SK-N-SH (cell line): ENCODE measurements around the gene ROR2. TPM values are rescaled to one million over a fixed set of nuclear protein-coding genes. Genes with fewer than 3 reads are reported as not detected.
A peak's percentile ranks its signal among the peaks of the same experiment; 100 is the strongest.

Experiments
- CTCF ChIA-PET: fragments of 300-600, 350-600 bp; formaldehyde crosslinking; extraction: SDS; loops from one replicate; lab custom pipeline; 2021; lab: Yijun Ruan, JAX
- POLR2A ChIA-PET: fragments of 350-600 bp; sonication (Branson Sonifier 250); formaldehyde crosslinking; extraction: SDS; loops from one replicate; lab custom pipeline; 2020; ENCODE audit warnings: antibody characterized with exemption, inconsistent platforms; lab: Yijun Ruan, JAX
- DNase-seq: peaks from one replicate; pipeline ENCODE4 v3.0.0; 2012
- H2AFZ ChIP-seq: fragments of 200-600 bp; sonication (generic); 2 replicates; pipeline ENCODE4 v1.8.1; 2016; ENCODE audit warnings: antibody characterized with exemption, mild to moderate bottlenecking, low read depth
- H3F3A ChIP-seq: fragments of 200-600 bp; sonication (generic); replicated peaks from 2 replicates; pipeline ENCODE3; 2016; ENCODE audit warnings: antibody characterized with exemption, mild to moderate bottlenecking; ENCODE audit not compliant: insufficient read depth
- H3K27ac ChIP-seq, 2 experiments: fragments of 200-500 bp in 1 of 2; fragments of 200-600 bp in 1 of 2; sonication (Bioruptor generic) in 1 of 2; sonication (generic), shearing (Covaris generic) in 1 of 2; 2 replicates each; pipeline versions ENCODE4 v1.5.1 to v1.6.1; 2014 to 2016; ENCODE audit warnings: low read depth in 2 of 2, inconsistent platforms in 1 of 2, low read length in 1 of 2, mild to moderate bottlenecking in 1 of 2, mixed read lengths in 1 of 2
- H3K27me3 ChIP-seq: fragments of 200-600 bp; sonication (generic), shearing (Covaris generic); 2 replicates; pipeline ENCODE4 v1.6.1; 2016; ENCODE audit warnings: mixed run types; ENCODE audit not compliant: insufficient read depth
- H3K36me3 ChIP-seq, 2 experiments: fragments of 200-500 bp in 1 of 2; fragments of 200-600 bp in 1 of 2; sonication (Bioruptor generic) in 1 of 2; sonication (generic) in 1 of 2; replicated peaks in 1 of 2; 2 replicates each; pipeline versions ENCODE3 to v1.5.1; 2014 to 2016; ENCODE audit warnings: low read length in 1 of 2, mild to moderate bottlenecking in 1 of 2; ENCODE audit not compliant: insufficient read depth in 2 of 2, control insufficient read depth in 1 of 2
- H3K4me1 ChIP-seq, 2 experiments: fragments of 200-500 bp in 1 of 2; fragments of 200-600 bp in 1 of 2; sonication (Bioruptor generic) in 1 of 2; sonication (generic), shearing (Covaris generic) in 1 of 2; 2 replicates each; pipeline versions ENCODE4 v1.5.1 to v1.6.1; 2014 to 2016; ENCODE audit warnings: low read depth in 1 of 2, low read length in 1 of 2, mixed run types in 1 of 2; ENCODE audit not compliant: insufficient read depth in 2 of 2, control insufficient read depth in 1 of 2
- H3K4me2 ChIP-seq: fragments of 200-600 bp; sonication (generic), shearing (Covaris generic); 2 replicates; pipeline ENCODE4 v1.6.1; 2017; ENCODE audit warnings: mixed run types
- H3K4me3 ChIP-seq, 2 experiments: fragments of 200-500 bp in 1 of 2; fragments of 200-600 bp in 1 of 2; sonication (Bioruptor generic) in 1 of 2; sonication (generic), shearing (Covaris generic) in 1 of 2; 2 replicates each; pipeline versions ENCODE4 v1.5.1 to v1.8.1; 2014 to 2016; ENCODE audit warnings: low read depth in 2 of 2, inconsistent platforms in 1 of 2, low read length in 1 of 2, mild to moderate bottlenecking in 1 of 2, mixed read lengths in 1 of 2, moderate library complexity in 1 of 2
- H3K79me2 ChIP-seq: fragments of 200-600 bp; sonication (generic); 2 replicates; pipeline ENCODE4 v1.8.1; 2017; ENCODE audit warnings: mild to moderate bottlenecking; ENCODE audit not compliant: insufficient read depth
- H3K9ac ChIP-seq: fragments of 200-600 bp; sonication (generic); 2 replicates; pipeline ENCODE4 v1.6.1; 2017; ENCODE audit warnings: mixed run types
- H3K9me2 ChIP-seq: fragments of 200-600 bp; sonication (generic); 2 replicates; pipeline ENCODE4 v1.6.1; 2017; ENCODE audit warnings: mixed run types
- H3K9me3 ChIP-seq: fragments of 200-600 bp; sonication (generic); 2 replicates; pipeline ENCODE4 v1.6.1; 2017; ENCODE audit warnings: mixed run types, mild to moderate bottlenecking, moderate library complexity
- H4K20me1 ChIP-seq: fragments of 200-600 bp; sonication (generic); 2 replicates; pipeline ENCODE4 v1.6.1; 2017; ENCODE audit warnings: mild to moderate bottlenecking, mixed run types; ENCODE audit not compliant: insufficient read depth
- CTCF ChIP-seq: fragments of 200-600 bp; sonication (generic); IDR thresholded peaks from 2 replicates; pipeline ENCODE4 v1.6.1; 2017; ENCODE audit warnings: antibody characterized with exemption, mild to moderate bottlenecking, moderate library complexity
- GATA2 ChIP-seq: sonication (generic); formaldehyde crosslinking; IDR thresholded peaks from 2 replicates; pipeline ENCODE4 v1.5.0; 2020; ENCODE audit warnings: mild to moderate bottlenecking, missing genetic modification reagents
- MXI1 ChIP-seq: IDR thresholded peaks from 2 replicates; pipeline ENCODE4 v1.6.1; 2012; ENCODE audit warnings: mild to moderate bottlenecking, low read depth, low read length, improper control_type of control experiment
- RAD21 ChIP-seq: IDR thresholded peaks from 2 replicates; pipeline ENCODE4 v1.6.1; 2012; ENCODE audit warnings: mild to moderate bottlenecking, low read length
- SMC3 ChIP-seq: IDR thresholded peaks from 2 replicates; pipeline ENCODE4 v1.6.1; 2012; ENCODE audit warnings: low read depth, low read length, improper control_type of control experiment
- YY1 ChIP-seq: IDR thresholded peaks from 2 replicates; pipeline ENCODE4 v1.4.0; 2012; ENCODE audit warnings: low read depth, mild to moderate bottlenecking
- WGBS: methylation state at CpG from one replicate; pipeline ENCODE4 v1.1.6; 2017; ENCODE audit warnings: low lambda C conversion rate; 5-methylcytosine and 5-hydroxymethylcytosine counted together
- polyA plus RNA-seq, 3 experiments: library from polyadenylated mRNA; depleted of rRNA; stranded (reverse); fragments of >200 nt; gene quantifications; 2 replicates each; pipeline ENCODE4 v1.2.3, GENCODE V29; 2012

The ROR2 gene
- polyA plus RNA-seq, 1 of the 3 experiments (the other 2 are of a cell fraction): 0.43 TPM

GRCh38 chr9:91771027-91771426, 179.0 kb downstream of the ROR2 start:
- H3F3A ChIP-seq: no peaks in the 10 kb centered on the region
- no peak overlapping the region for H3K4me3 ChIP-seq
- H3K27ac ChIP-seq: no peak overlapping the region

GRCh38 chr9:91770229-91770628, 179.8 kb downstream of the ROR2 start:
- Histone ChIP-seq H3K9me3 (no peaks in the 10 kb centered on the region), H3F3A (no peaks in the 10 kb centered on the region), H3K27ac (no peak overlapping the region), H3K9me2 (no peaks in the 10 kb centered on the region), H3K4me2 (no peak overlapping the region), H3K4me3 (no peak overlapping the region), H2AFZ (no peak overlapping the region), H3K4me1 (peaks cover 0 to 26% of the 10 kb centered on the region in 2 experiments; a peak in 2 of 4 replicates), H3K36me3 (no peaks in the 10 kb centered on the region), H3K9ac (no peak overlapping the region), H3K79me2 (no peaks in the 10 kb centered on the region), H4K20me1 (no peaks in the 10 kb centered on the region), H3K27me3 (peaks cover 22% of the 10 kb centered on the region; the same call in 1 of the 2 replicates)
- ChIA-PET POLR2A (no interaction called here), CTCF (interaction anchor here (1.5 to 30.4 kb wide), 7 partner anchors 8 to 182 kb away, joined by 3 to 495 read pairs (median 5); partner anchors contain the start of gene ROR2)
- TF ChIP-seq GATA2 (CRISPR knock-in tag): no peak
- DNase-seq: no peak
- whole genome bisulfite sequencing: 68% methylated on average over 7 of the region's 10 CpGs

More at GRCh38 chr9:91771027-91771426, 179.0 kb downstream of the ROR2 start:
- peaks cover 30% of the 10 kb centered on the region; the same call in 1 of the 2 replicates for H3K27me3 ChIP-seq
- no peak overlapping the region for H3K9ac ChIP-seq
- no peak overlapping the region for H2AFZ ChIP-seq
- no peaks in the 10 kb centered on the region for H3K9me3 ChIP-seq
- H3K4me1 ChIP-seq: peaks cover 0 to 32% of the 10 kb centered on the region in 2 experiments; a peak in 2 of 4 replicates
- POLR2A ChIA-PET: interaction anchor here (0.7 kb wide), 1 partner anchor 24 kb away, joined by 3 read pairs; no protein-coding TSS in a partner anchor
- DNase-seq: no peak
- H3K9me2 ChIP-seq: no peaks in the 10 kb centered on the region
- H3K36me3 ChIP-seq: no peaks in the 10 kb centered on the region
- H3K4me2 ChIP-seq: no peak overlapping the region
- TF ChIP-seq MXI1 (no peak), CTCF (peak; percentile 17; the same call in 1 of the 2 replicates), SMC3 (peak; percentile 15; the same call in 1 of the 2 replicates), YY1 (no peak), RAD21 (peak; percentile 38)
- CTCF ChIA-PET: interaction anchor here (0.6 to 30.4 kb wide), 18 partner anchors 9 to 199 kb away, joined by 3 to 495 read pairs (median 4); partner anchors contain the start of gene ROR2
- no peaks in the 10 kb centered on the region for H4K20me1 ChIP-seq
- WGBS: 49% methylated on average over 8 of the region's 8 CpGs
- H3K79me2 ChIP-seq: no peaks in the 10 kb centered on the region
